Uterus (tissue), 2 donors: ENCODE data around the gene ZNF70.

Source experiments
- POLR2A ChIP-seq, 2 donors: fragments of 450-650 bp; IDR thresholded peaks; one replicate each; pipeline ENCODE4 v1.6.1; 2016; ENCODE audit warnings: antibody characterized with exemption in 2 of 2, mild to moderate bottlenecking in 1 of 2, moderate library complexity in 1 of 2
- TF ChIP-seq, protein P1 (sequence below), 4 experiments: fragments of 200-600 bp in 2 of 4; fragments of 450-650 bp in 2 of 4; sonication (generic) in 2 of 4; IDR thresholded peaks; one replicate each; pipeline ENCODE4 v1.5.1; 2016 to 2019; ENCODE audit warnings: antibody characterized with exemption in 4 of 4, mild to moderate bottlenecking in 2 of 4, moderate library complexity in 1 of 4

- no peak for TF ChIP-seq POLR2A (IDR thresholded peaks at IDR 0.05)
- TF ChIP-seq, protein P1, sequence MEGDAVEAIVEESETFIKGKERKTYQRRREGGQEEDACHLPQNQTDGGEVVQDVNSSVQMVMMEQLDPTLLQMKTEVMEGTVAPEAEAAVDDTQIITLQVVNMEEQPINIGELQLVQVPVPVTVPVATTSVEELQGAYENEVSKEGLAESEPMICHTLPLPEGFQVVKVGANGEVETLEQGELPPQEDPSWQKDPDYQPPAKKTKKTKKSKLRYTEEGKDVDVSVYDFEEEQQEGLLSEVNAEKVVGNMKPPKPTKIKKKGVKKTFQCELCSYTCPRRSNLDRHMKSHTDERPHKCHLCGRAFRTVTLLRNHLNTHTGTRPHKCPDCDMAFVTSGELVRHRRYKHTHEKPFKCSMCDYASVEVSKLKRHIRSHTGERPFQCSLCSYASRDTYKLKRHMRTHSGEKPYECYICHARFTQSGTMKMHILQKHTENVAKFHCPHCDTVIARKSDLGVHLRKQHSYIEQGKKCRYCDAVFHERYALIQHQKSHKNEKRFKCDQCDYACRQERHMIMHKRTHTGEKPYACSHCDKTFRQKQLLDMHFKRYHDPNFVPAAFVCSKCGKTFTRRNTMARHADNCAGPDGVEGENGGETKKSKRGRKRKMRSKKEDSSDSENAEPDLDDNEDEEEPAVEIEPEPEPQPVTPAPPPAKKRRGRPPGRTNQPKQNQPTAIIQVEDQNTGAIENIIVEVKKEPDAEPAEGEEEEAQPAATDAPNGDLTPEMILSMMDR (IDR thresholded peaks at IDR 0.05): no peak
Observed at GRCh38 chr22:23696326-23696851, 54.5 kb downstream of the ZNF70 start.
